ENCODE results near the gene TULP4.
"Not testable (repeated sequence)": the region's sequence is repeated elsewhere in the genome, so short reads cannot be mapped to it uniquely, and the experiment has no call there.

Gene TULP4

DNA sequence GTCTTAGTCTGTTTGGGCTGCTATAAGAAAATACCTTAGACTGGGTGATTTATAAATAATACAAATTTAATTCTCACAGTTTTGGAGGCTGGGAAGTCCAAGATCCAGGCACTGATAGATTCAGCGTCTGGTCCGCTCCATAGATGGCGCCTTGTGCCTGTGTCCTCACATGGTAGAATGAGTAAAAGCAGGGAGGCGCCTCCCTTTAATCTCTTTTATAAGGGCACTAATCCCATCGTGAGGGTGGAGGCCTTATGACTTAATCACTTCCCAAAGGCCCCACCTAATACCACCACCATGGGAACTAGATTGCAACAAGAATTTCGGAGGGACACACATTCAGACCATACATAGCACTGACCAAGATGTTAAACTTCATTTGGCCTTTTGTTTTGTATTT is 156.4 kb downstream of the TULP4 start:
- peak; percentile 57 for DNase-seq (ENCODE audit: low spot score)

DNA sequence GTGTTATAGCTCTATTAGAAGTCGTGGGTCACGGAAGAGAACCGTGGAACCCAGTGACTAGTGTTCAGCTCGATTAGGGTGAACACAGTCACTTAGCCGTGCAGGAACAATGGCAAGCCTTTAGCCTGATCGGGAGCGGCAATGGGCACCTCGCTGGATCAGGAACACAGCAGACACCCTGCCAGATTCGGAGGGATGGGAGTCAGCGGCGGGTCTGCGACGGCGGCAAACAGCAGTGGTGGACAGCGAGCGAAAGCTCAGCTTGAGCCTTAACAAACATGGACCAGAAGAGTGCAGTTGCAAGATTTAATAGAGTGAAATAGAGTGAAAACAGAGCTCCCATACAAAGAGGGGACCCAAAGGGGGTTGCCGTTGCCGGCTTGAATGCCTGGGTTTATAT is 157.8 kb downstream of the TULP4 start:
- not testable (repeated sequence) for DNase-seq (ENCODE audit: low spot score)

- DNase-seq (ENCODE audit: low spot score): no peak
Measured at GRCh38 chr6:158471339-158471738, 159.1 kb downstream of the TULP4 start.

DNA sequence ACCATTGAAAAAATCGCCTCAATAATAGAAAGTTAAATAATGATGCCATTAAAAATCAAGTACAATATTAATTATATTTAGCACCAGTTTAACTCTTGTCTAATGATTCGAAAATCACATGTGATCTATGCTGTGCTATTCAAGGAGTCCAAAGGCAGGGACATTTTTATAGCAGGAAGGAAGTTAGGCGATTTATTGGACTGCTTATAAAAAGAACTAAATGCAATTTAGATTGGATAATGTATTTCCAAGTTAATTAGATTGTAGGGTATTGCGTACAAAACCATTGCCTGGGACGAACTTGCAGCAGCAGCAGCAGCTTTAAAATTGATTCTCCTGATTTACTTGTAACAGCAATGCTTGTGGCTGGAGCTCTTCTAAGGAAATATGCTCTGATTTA is 160.2 kb downstream of the TULP4 start:
- DNase-seq (ENCODE audit: low spot score): peak; percentile 30

DNA sequence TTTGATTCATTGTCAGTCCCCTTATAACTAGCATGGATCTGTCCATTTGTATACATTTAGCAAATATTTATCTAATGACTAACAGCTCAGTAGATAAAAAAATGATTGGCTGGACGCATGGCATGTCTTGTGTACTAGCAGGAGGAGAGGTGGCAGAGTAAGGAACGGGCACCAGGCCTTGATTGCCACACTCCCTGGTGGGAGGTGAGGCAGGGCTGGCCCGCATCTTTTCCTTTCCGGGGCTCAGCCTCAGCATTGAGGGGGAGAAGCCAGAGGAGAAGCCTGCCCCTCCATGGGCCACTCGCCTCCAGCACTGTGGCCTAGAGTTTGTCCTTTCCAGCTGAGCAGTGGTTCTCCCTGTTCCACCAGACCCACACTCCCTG is 162.7 kb downstream of the TULP4 start:
- DNase-seq (ENCODE audit: low spot score): peak; percentile 62

DNA sequence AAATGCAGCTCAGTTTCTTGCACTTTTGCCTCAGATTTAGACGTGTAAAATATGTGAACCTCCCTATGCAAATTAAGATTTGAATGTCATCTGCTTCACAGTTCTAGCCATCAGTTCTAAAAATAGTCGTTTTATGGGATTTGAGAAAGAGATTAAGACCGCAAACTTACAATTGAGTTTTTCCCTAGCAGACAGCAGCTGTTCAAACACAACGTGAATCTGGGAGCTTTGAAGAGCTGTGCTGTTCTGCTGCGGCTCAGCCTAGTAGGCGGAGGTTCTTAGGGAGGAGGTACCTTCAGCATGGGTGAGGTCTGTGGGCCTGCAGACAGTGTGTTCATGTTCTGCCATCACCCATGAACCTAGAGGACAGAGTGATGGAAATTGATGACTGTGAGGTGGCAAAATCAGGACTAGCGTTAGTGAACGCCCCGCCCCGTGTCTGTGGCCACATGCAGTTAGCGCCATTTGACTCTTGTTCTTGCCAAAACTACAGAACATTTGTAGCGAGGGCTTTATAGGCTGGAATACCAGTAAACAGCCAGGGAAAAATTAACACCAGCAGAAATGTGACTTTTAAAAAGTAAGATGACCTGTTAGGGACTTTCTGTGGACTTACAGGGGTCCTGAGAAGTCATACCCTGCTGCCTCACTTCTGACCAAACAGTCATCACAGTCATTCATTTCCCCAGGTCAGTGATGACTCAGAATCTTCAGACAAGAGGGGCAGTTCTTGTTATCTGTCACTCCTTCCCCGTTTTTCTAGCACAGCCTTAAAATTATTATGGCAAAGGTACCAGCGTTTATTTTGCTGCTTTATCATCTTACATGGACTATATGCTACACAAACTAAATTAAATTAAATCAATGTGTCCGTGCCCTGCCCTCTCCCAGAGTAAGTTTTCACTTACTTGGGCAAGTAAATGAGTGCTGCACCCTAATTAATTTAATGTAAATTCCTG is 163.4 kb downstream of the TULP4 start:
- DNase-seq (ENCODE audit: low spot score): peak; percentile 53

DNA sequence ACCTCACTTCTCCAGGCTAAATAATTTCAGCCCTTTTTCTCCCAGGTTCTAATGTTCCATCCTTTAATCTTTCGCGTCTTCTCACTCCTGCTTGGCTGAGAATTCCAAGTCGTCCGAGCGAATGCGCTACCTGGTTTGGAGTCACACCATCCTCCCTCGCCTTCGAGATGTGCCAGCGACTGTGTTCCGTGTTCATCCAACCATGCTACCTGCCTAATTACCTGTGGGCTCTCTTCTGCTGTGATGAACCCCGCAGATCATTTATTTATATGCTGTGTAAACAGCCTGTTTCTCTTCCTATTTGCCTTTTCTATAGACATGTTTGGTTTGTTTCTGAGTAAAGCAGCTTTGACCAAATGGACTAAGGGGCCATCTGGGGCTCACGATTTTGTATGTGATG is 164.1 kb downstream of the TULP4 start:
- DNase-seq (ENCODE audit: low spot score): no peak

DNA sequence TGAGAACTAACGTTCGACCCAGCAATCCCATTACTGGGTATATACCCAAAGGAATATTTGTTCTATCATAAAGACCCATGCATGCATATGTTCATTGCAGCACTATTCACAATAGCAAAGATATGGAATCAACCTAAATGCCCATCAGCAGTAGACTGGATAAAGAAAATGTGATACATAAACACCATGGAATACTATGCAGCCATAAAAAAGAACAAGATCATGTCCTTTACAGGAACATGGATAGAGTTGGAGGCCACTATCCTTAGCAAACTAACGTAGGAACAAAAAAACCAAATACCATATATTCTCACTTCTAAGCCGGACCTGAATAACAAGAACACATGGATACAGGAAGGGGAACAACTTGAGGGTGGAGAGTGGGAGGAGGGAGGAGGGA is 165.5 kb downstream of the TULP4 start:
- not testable (repeated sequence) for DNase-seq (ENCODE audit: low spot score)

DNA sequence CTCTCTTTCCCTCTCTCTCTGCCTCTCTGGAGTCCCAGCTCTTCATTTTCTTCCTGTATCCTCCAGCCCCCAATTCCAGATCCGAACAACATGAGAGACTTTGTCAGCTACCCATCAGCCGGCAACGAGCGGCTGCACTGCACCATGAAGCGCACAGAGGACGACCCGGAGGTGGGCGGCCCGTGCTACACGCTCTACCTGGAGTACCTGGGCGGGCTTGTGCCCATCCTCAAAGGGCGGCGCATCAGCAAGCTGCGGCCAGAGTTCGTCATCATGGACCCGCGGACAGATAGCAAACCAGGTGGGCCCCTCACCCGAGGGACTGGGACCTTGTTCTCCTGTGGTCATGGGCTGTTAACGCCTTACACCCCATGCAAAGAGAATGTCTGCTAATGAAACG is 168.7 kb downstream of the TULP4 start:
- no peak for DNase-seq (ENCODE audit: low spot score)

DNA sequence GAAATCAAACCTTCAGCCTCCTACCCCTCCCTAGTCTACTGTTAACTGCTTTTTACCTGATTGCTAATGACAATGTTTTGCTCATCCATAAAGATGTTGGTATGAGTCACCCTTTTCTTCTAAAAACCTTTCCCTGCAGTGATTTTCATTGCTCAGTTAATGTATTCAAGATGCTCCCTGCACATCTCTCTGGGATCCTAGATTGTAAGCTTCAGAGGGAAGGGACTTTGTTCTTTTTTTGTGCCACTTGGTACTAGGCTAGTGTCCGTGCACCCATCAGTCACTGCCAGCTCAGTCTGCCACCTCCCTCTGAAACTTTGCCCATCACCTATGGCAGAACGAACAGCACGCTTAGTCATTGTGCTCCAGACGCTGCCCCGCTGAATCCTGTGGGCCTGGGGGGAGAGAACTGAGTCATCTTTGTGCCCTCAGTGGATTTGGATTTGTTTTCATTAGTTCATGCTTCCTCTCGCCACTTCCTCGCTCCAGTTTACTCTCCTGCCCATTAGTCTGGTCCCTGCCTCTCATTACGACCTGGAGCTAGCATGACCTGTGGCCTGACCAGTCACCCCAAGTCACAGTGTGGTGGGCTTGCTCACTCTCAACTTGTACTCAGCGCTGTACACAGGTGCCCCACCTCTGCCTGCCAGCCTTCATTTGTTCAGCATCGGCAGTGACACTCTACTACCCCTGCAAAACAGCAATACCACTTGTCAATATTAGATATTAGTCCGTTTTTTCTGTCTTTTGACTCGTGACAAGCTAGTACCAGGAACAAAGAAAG is 169.6 kb downstream of the TULP4 start:
- DNase-seq (ENCODE audit: low spot score): no peak

GRCh38 chr6:158485431-158485830 is 173.2 kb downstream of the TULP4 start:
- no peak for DNase-seq (ENCODE audit: low spot score)

DNA sequence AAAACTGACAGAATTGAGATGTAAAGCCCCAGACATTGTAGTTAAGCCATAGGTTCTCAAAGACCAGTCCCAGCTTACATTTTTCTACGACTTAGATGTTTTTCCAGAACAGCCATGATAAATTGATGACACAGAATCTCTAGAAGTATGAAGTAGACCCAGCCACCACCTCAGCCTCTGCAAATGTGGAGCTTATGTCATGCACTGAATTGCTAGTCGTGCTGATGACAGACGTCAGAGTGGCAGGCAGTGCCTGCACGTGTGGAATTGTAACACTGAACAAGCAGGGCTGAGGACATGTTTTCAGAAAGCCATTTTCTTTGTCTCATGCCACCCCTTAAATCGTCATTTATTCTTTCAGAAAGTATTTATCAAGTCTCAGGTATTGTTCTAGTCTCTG is 175.2 kb downstream of the TULP4 start:
- no peak for DNase-seq (ENCODE audit: low spot score)

DNA sequence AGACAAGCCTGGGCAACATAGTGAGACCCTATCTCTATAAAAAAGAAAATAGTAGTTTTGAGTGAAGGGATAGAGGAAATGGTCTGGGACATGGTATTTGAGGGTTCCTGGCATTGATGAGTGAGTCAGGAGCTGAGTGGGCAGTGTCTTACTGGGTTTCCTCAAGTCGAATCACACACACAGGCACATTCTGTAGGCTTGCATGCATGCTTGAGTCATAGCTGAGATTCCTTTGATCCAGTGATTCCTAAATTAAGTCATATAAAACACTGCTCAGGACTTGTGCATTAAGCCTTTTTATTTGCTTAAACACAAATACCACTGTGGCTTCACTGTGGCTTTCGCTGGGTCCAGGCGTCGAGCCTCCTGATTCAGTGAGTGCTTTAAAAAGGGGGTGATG is 175.8 kb downstream of the TULP4 start:
- no peak for DNase-seq (ENCODE audit: low spot score)

DNA sequence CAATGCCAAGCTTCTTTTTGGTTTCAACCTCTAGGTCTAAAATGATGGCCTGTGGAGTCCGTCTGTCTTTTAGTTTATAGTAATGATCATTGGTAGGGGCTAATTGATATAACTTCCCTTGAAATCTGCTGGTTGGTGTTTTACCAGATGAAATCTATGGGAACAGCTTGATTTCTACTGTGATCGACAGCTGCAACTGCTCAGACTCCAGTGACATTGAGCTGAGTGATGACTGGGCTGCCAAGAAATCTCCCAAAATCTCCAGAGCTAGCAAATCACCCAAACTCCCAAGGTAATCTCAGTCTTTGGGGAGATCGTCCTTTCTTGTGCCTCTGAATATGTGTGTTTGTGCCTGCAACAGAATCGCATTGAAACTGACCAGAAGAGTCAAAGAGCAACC is 177.2 kb downstream of the TULP4 start:
- DNase-seq (ENCODE audit: low spot score): no peak

DNA sequence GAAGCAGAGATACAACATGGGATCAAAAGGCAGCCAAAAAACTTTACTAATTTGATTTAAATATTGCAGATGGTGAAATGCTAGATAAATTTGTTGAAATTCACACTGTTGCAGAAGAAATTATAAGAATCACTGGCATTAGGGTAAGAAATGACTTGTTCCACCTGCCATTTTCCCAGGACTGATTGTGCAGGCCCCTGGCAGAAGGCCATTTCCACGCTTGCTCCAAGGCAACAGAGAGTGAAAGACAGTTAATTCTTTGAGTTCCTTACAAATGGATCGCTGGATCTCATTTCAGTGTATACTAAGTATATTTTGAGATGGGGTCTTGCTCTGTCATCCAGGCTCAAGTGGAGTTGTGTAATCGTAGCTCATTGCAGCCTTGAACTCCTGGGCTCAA is 180.6 kb downstream of the TULP4 start:
- DNase-seq (ENCODE audit: low spot score): no peak

DNA sequence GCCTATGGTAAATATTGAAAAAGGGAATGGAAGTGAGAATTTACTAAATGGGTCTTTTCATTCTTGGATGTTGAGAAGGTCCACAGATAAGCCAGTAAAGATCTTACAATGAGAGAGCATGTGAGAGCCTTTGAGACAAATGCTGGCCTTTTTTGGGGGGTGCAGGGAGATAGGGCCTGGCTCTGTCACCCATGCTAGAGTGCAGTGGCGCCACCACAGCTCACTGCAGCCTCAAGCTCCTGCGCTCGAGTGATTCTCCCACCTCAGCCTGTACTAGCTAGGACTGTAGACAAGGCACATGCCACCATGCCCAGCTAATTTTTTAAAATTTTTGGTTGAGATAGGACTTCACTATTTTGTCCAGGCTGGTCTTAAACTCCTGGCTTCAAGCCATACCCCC is 184.4 kb downstream of the TULP4 start:
- DNase-seq (ENCODE audit: low spot score): no peak

DNA sequence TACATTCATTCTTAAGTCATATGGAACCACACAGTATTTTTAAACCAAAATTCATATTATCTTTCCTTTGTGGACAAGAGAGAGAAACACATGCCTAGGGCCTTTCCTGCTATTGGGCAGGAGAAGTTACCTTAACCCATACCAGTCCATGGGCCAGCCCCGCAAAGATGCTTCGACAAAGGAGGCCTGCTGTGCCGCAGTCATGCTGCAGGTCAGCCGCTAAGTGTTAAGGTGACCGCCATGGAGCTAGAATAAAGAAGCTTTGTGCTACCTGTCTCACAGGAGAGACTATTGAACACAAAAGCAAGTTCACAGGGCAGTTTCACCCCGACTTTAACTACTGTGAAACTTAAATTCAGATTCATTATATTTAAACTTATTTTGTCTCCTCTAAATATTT is 185.4 kb downstream of the TULP4 start:
- DNase-seq (ENCODE audit: low spot score): no peak

GRCh38 chr6:158498362-158498761 is 186.1 kb downstream of the TULP4 start:
- no peak for DNase-seq (ENCODE audit: low spot score)

DNA sequence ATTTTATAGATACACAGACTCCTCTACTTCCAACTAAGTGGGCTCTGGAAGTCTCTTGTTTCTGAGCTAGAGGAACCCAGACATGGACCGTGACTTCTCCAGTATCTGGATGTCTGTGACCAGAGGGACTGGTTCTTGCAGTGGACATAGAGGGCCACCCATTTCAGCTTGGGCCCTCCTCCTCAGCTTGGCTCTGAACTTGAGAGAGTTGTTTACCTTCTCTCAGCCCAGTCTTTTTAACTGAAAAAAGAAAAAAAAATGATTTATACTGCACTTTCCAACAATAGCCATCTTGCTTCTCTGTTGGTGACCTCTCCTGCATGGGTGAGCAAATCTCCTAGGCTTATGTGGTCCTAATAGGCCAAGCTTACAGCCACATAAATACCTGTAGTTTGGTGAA is 187.3 kb downstream of the TULP4 start:
- no peak for DNase-seq (ENCODE audit: low spot score)

GRCh38 chr6:158500016-158500735 is 187.9 kb downstream of the TULP4 start:
- no peak for DNase-seq (ENCODE audit: low spot score)

DNA sequence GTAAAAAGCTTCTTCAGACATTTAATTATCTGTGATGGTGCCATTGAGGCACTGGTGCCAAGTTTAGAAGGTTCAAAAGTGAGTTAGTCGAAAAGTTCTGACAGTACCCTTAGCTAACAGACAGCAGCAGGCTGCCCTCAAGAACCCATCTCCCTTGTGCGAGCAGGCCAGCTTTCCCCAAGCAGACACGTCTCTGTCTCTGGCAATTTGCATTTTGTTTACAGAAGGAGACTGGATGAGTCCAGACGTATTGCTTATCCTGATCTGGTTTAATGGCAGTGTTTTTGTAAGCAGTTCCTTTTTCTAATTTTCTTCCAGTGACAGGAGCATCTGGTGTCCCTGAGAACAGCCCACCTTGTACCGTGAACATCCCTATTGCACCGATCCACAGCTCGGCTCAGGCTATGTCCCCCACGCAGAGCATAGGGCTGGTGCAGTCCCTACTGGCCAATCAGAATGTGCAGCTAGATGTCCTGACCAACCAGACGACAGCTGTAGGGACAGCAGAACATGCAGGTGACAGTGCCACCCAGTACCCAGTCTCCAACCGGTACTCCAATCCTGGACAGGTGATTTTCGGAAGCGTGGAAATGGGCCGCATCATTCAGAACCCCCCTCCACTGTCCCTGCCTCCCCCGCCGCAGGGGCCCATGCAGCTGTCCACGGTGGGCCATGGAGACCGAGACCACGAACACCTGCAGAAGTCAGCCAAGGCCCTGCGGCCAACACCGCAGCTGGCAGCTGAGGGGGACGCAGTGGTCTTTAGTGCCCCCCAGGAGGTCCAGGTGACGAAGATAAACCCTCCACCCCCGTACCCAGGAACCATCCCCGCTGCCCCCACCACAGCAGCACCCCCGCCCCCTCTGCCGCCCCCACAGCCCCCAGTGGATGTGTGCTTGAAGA is 189.3 kb downstream of the TULP4 start:
- no peak for DNase-seq (ENCODE audit: low spot score)
